Measurements from ENCODE around the gene DHRSX. TPM values are rescaled to one million over a fixed set of nuclear protein-coding genes. Genes with fewer than 3 reads are reported as not detected.

The DHRSX gene
- total and polyA plus RNA-seq, 11 donors = 14.6 to 36.1 (median 24.1) TPM

GRCh38 chrX:2188840-2189239 lies 311.9 kb downstream of the DHRSX start:
- no peak overlapping the region for H3K4me3 ChIP-seq
- H3K36me3 ChIP-seq = no peaks in the 10 kb centered on the region
- no peak overlapping the region for H3K27ac ChIP-seq
- no peaks in the 10 kb centered on the region for H3K27me3 ChIP-seq
- 73 to 82% (median 80%) methylated on average over 7 of the region's 7 CpGs for WGBS, 4 donors
- peaks cover 0 to 13% (median 2%) of the 10 kb centered on the region in 12 donors for H3K9me3 ChIP-seq
- intact Hi-C loops (cut with DNase I) = no loop called here
- ATAC-seq = no peak
- no peak for DNase-seq
- TF ChIP-seq POLR2A (IDR thresholded peaks at IDR 0.05) = no peak
- TF ChIP-seq, protein P1, sequence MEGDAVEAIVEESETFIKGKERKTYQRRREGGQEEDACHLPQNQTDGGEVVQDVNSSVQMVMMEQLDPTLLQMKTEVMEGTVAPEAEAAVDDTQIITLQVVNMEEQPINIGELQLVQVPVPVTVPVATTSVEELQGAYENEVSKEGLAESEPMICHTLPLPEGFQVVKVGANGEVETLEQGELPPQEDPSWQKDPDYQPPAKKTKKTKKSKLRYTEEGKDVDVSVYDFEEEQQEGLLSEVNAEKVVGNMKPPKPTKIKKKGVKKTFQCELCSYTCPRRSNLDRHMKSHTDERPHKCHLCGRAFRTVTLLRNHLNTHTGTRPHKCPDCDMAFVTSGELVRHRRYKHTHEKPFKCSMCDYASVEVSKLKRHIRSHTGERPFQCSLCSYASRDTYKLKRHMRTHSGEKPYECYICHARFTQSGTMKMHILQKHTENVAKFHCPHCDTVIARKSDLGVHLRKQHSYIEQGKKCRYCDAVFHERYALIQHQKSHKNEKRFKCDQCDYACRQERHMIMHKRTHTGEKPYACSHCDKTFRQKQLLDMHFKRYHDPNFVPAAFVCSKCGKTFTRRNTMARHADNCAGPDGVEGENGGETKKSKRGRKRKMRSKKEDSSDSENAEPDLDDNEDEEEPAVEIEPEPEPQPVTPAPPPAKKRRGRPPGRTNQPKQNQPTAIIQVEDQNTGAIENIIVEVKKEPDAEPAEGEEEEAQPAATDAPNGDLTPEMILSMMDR (IDR thresholded peaks at IDR 0.05) = no peak
- H3K4me1 ChIP-seq = no peaks in the 10 kb centered on the region

- intact Hi-C loops (cut with DNase I) = no loop called here
- H3K9me3 ChIP-seq = peaks cover 0 to 13% (median 2%) of the 10 kb centered on the region in 12 donors
- no peak for ATAC-seq
- TF ChIP-seq, protein P1 (IDR thresholded peaks at IDR 0.05) = no peak
- WGBS, 4 donors = 23 to 41% (median 31%) methylated on average over 14 of the region's 14 CpGs
- no peak overlapping the region for H3K27ac ChIP-seq
- H3K36me3 ChIP-seq = no peaks in the 10 kb centered on the region
- H3K27me3 ChIP-seq = no peaks in the 10 kb centered on the region
- DNase-seq = no peak
- H3K4me3 ChIP-seq = no peak overlapping the region
- H3K4me1 ChIP-seq = no peaks in the 10 kb centered on the region
Observed at GRCh38 chrX:2188330-2188792, 312.4 kb downstream of the DHRSX start.

- Histone ChIP-seq H3K4me3 (no peak overlapping the region), H3K27me3 (no peaks in the 10 kb centered on the region), H3K4me1 (no peaks in the 10 kb centered on the region), H3K27ac (no peak overlapping the region), H3K9me3 (peaks cover 0 to 13% (median 2%) of the 10 kb centered on the region in 12 donors), H3K36me3 (no peaks in the 10 kb centered on the region)
- WGBS, 4 donors = 83 to 93% (median 87%) methylated on average over 9 to 15 of the region's 15 CpGs
- intact Hi-C loops (cut with DNase I) = no loop called here
- ATAC-seq = no peak
- no peak for DNase-seq
- TF ChIP-seq, protein P1 (IDR thresholded peaks at IDR 0.05) = no peak
- TF ChIP-seq POLR2A (IDR thresholded peaks at IDR 0.05) = no peak
Observed at GRCh38 chrX:2187352-2188115, 313.2 kb downstream of the DHRSX start.

DNA sequence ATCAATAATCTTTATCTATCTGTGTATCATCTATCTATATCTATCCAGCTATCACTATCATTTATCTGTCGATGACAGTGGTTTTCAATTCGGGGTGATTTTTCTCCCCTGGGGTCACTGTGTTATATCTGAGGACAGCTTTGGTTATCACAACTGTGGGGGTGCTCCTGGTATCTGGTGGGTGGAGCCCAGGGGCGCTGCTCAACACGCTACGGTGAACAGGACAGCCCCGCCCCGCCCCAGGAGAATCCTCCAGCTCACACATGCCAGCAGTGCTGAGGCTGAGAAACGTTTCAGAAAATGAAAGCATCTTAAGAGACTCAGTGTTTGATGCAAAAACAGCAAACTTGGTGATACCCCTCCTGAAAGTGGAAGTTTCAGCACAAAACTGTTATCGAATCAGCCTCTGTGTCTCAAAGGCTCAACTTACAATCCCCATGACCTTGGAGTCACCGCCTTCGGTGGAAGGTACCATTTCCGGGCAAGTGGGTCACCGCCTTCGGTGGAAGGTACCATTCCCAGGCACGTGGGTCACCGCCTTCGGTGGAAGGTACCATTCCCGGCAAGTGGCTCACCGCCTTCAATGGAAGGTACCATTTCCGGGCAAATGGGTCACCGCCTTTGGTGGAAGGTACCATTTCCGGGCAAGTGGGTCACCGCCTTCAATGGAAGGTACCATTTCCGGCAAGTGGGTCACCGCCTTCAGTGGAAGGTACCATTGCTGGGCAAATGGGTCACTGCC lies 315.3 kb downstream of the DHRSX start:
- H3K4me1 ChIP-seq = no peaks in the 10 kb centered on the region
- WGBS, 4 donors = 91 to 96% (median 95%) methylated on average over 22 to 25 of the region's 25 CpGs
- TF ChIP-seq, protein P1 (IDR thresholded peaks at IDR 0.05) = no peak
- TF ChIP-seq POLR2A (IDR thresholded peaks at IDR 0.05) = no peak
- ATAC-seq = no peak
- intact Hi-C loops (cut with DNase I) = no loop called here
- H3K4me3 ChIP-seq = no peak overlapping the region
- no peaks in the 10 kb centered on the region for H3K36me3 ChIP-seq
- no peak overlapping the region for H3K27ac ChIP-seq
- no peak for DNase-seq
- peaks cover 0 to 13% (median 1%) of the 10 kb centered on the region in 12 donors for H3K9me3 ChIP-seq
- H3K27me3 ChIP-seq = no peaks in the 10 kb centered on the region

Measured in heart left ventricle (tissue), 16 donors.